ENCODE results near the gene ATP6V1B1.
"Not testable (repeated sequence)": the region's sequence is repeated elsewhere in the genome, so short reads cannot be mapped to it uniquely, and the experiment has no call there.

Gene ATP6V1B1

GRCh38 chr2:70992945-70993853, 57.5 kb downstream of the ATP6V1B1 start:
- peak; percentile 44 for DNase-seq

- peak; percentile 42 for DNase-seq
Measured at GRCh38 chr2:70994009-70994698, 58.5 kb downstream of the ATP6V1B1 start.

- peak; percentile 93 for DNase-seq
Measured at GRCh38 chr2:70994699-70995425, 59.2 kb downstream of the ATP6V1B1 start, which contains the start of gene TEX261. Gene TEX261 (minus strand): TSS chr2:70994873. CDS start chr2:70994757, 116 bp downstream.

GRCh38 chr2:70995426-70995729, 59.7 kb downstream of the ATP6V1B1 start:
- peak; percentile 81 for DNase-seq

- not testable (repeated sequence) for DNase-seq
Measured at GRCh38 chr2:70998885-70999284, 63.2 kb downstream of the ATP6V1B1 start.

GRCh38 chr2:70999362-70999761, 63.7 kb downstream of the ATP6V1B1 start:
- DNase-seq = no peak

- not testable (repeated sequence) for DNase-seq
Measured at GRCh38 chr2:70999931-71000330, 64.2 kb downstream of the ATP6V1B1 start.

- DNase-seq = peak; percentile 88
Measured at GRCh38 chr2:71000780-71001591, 65.3 kb downstream of the ATP6V1B1 start.

GRCh38 chr2:71001592-71001927, 65.9 kb downstream of the ATP6V1B1 start:
- DNase-seq = no peak

GRCh38 chr2:71001981-71002570, 66.4 kb downstream of the ATP6V1B1 start:
- peak; percentile 87 for DNase-seq

GRCh38 chr2:71003396-71003795, 67.7 kb downstream of the ATP6V1B1 start:
- DNase-seq = no peak

- no peak for DNase-seq
Measured at GRCh38 chr2:71003966-71004755, 68.5 kb downstream of the ATP6V1B1 start.

- no peak for DNase-seq
Measured at GRCh38 chr2:71004857-71005256, 69.2 kb downstream of the ATP6V1B1 start.

- DNase-seq = no peak
Measured at GRCh38 chr2:71005271-71006202, 69.8 kb downstream of the ATP6V1B1 start.

GRCh38 chr2:71006323-71006722, 70.6 kb downstream of the ATP6V1B1 start:
- no peak for DNase-seq

GRCh38 chr2:71006955-71007799, 71.5 kb downstream of the ATP6V1B1 start:
- DNase-seq = no peak

- no peak for DNase-seq
Measured at GRCh38 chr2:71008342-71008741, 72.6 kb downstream of the ATP6V1B1 start.

GRCh38 chr2:71011786-71012185, 76.1 kb downstream of the ATP6V1B1 start:
- not testable (repeated sequence) for DNase-seq

Data from NCI-H82 (cell line).